GM18511 (cell line): ENCODE measurements around the gene ACTG2.

Experiments
- ATAC-seq: cut with Tn5 transposase; IDR thresholded peaks from one replicate; pipeline ENCODE4 v1.9.1; 2021; ENCODE audit warnings: mild to moderate bottlenecking, moderate library complexity; ENCODE audit not compliant: unreplicated experiment

The ACTG2 gene

DNA sequence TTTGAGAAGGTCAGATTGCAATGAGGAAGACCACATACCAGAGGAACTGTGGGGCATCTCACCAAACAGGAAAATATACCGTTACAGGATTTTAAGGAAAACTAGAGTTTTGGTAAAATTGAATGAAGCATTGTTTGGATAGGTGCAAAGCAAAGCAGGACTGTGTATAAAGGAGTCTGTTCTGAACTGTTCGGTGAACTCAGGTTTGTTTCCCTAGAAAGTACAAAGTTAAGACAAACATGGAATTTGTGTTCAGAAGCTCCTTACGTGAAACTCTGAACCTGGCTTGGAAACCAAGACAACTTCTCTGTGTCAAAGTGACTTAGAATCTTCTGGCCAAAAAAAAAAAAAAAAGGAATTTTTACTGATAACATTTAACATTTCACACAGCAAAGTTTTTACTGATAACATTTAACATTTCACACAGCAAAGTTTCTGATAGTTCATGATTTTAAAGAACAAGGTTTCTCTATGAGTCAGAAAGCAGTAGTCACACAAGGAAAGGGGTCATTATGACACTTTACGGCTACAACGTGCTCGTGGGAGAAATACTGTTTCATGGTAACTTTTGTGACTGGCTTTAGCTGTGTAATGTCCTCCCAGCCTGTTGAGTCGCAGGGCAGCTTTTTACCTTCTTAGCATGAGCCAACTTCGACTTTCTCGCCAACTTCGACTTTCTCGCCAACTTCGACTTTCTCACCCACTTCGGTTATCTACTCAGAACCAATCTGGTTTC is 70.7 kb downstream of the ACTG2 start:
- ATAC-seq = peak; percentile 81

DNA sequence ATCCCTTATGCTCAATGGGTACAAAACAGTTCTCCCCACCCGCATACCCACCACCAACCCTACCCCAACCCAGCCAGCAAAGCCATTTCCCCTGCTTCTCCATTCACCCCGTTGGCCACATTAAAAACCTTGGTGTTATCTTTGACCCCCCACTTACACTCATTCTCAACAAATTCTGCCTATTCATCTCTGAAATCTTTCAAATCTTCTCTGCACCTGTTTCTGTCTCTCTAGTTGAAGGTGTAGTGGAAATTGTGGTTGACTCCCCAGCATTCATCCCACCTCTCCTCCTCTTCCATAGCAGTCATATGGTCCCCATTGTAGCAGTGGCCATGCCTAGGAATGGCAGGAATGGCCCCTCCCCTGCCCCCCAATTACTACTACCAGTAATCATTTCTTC is 71.4 kb downstream of the ACTG2 start:
- ATAC-seq = peak; percentile 15

DNA sequence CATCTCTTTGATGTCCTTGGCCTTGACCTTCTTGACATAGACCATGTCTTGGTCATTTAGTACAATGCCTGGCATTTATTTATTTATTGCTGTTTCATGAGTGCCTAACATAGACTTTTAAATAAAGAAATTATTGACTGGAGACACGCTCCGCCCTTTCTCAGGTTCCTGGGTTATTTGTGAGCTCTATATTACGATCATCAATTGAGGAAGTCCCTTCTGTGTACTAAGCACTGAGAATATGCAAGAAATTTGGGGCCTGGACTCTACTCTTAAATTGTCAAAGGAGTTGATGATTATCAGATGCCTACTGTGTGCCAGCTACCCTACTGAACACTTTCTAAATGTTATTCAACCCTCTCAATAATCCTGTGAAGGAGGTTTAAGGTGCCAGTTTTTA is 72.2 kb downstream of the ACTG2 start:
- ATAC-seq = no peak

DNA sequence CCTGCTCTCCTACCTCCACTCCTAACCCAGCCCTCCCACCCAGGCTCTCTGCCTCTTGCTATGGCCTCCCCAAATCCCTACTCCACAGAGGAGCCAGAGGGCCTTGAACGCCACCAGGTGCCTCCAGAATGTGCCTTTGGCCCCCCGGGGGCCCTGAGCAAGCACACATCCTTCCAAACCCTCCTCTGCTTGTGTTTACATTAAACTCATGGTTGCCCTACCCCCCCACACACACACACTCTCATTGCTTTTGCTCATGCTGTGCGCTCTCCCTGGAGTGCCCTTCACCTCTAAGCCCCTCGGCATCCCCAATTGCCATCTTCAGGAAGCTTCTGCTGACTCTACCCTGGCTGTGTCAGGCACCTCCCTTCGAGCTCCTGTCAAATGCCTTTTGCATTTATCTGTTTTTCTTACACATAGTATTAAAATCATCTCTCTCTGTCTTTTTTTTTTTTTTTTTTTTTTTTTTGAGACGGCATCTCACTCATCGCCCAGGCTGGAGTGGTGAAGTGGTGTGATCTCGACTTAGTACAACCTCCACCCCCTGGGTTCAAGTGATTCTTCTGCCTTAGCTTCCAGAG is 75.6 kb downstream of the ACTG2 start:
- ATAC-seq = no peak

DNA sequence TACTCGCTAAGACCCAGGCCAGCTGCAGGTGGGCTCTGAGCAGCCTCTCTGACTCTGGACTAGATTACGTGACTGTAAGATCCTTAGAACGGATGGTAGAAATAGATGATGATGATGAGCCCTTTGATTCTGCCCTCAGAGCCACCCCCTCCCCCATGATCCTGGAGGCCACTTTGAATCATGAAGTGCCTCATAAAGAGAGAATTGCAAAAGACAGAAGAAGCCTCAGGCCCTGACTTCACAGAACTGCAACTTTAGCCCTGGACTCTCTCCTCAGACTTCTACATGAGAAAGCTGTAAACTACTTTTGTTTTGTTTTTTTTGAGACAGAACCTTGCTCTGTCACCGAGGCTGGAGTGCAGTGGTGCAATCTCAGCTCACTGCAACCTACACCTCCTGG is 76.5 kb downstream of the ACTG2 start:
- ATAC-seq = no peak
